Measurements from ENCODE around the gene DGLUCY.
A peak's percentile ranks its signal among the peaks of the same experiment; 100 is the strongest.
"Not testable (repeated sequence)": the region's sequence is repeated elsewhere in the genome, so short reads cannot be mapped to it uniquely, and the experiment has no call there.

The DGLUCY gene

DNA sequence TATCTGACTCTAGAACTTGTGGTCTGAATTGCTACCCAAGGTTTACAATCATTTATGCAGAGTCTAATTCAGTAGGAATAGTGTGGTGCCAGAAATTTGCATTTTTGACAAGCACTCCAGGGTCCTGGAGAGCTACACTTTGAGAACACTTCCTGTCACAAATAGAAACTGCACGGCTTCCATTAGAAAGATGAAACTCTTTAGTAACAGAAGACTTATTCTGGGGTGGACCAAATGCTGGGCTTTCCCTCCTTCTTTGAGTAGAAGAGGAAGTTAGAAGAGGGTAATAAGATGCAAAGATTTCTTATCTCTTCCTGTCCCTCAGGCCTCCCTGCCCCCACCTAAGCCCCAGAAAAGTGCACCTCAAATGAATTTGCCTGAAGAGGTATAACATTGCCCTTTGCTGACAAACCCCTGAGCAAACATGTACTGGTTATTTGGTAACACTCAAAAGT is 28.4 kb downstream of the DGLUCY start:
- DNase-seq, result no peak

GRCh38 chr14:91143862-91144261 is 30.0 kb downstream of the DGLUCY start:
- no peak for DNase-seq

DNA sequence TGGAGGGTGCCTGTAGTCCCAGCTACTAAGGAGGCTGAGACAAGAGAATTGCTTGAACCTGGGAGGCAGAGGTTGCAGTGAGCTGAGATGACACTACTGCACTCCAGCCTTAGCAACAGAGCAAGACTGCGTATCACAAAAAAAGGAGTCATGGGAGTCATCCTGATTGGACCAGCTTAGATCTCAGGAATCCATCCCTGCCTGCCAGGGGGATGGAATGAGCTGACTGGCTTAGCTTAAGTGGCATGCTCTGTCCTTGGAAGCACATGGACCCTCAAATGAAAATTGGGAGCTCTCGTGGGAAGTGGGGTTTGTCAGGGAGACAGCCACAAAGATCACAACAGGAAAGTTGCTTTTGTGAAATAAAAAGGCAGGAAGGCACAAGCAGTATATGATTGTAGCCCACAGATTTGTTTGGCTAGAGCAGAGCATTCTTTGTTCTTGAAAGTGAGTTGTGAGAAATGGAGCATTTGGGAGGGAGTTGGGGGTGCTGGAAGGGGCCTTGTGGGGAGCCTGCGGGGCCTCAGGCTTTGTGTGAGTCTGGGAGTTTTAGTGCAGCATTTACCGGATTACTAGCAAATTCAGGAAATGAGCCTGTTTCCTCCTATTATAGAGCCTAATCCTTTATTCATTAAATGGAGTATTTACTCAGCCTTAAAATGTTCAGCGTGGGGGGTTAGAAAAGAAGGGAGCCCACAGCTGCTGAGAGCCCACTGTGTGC is 30.7 kb downstream of the DGLUCY start:
- DNase-seq, result no peak

DNA sequence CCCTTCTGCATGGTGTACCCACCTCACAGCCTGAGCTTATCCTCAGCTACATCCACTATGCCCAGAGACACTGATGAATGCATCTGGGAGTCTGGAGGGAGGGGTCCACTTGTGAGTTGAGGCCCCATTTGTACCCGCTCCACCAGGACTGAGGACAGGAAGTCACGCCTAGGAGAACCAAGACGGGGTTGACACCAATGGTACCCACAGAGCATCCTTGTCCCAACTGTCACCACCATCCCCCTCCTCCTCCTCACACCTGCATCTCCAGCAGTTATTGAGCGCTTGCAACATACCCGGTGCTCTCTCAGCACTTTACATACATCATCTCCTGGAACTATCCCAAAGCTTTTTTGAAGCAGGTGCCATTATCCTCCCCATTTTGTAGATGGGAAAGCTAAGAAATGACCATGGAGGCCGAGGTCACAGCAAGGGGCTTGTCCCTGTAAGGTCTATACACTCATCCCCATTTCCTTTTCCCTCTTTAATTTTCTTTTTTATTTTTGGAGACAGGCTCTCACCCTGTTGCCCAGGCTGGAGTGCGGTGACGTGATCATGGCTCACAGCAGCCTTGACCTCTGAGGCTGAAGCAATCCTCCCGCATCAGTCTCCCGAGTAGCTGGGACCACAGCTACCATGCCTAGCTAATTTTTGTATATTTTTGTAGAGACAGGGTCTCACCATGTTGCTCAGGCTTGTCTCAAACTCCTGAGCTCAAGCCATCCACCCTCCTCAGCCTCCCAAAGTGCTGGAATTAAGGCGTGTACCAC is 31.7 kb downstream of the DGLUCY start:
- no peak for DNase-seq

GRCh38 chr14:91146661-91147060 is 32.8 kb downstream of the DGLUCY start:
- DNase-seq, result no peak

- no peak for DNase-seq
Observed at GRCh38 chr14:91149462-91149861, 35.6 kb downstream of the DGLUCY start.

DNA sequence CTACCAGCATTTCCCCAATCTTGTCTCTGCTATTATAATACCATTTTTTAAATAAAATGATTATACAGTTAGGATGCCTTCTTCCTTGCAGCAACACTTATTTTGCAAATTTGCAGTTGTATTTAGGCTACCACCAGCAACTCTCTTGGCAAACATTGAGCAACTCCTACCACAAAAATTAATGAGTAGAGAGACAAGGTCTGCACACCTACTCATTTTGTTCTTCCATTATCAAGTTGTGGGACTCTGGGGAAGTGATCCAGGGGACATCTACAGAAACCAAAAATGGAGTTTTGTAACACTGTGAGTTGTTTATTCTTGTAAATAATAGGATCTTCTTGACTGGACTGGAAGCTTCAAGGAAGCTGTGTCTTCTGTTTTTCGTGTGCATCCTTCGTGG is 38.6 kb downstream of the DGLUCY start:
- DNase-seq, result no peak

DNA sequence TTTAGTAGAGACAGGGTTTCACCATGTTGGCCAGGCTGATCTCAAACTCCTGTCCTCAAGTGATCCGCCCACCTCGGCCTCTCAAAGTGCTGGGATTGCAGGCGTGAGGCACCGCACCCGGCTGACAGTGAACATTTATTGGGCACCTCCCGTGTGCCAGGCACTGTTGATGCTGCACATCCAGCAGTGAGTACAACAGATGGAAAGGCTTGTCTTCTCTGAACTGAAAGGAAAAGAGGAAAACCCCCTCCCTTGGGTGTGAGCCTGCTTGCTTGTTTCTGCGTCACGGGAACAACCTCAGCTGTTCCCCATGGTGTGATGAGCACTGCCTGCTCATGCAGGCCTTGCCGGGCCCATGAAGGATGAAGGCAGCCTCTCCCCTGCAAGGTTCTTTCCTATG is 39.5 kb downstream of the DGLUCY start:
- DNase-seq, result no peak

DNA sequence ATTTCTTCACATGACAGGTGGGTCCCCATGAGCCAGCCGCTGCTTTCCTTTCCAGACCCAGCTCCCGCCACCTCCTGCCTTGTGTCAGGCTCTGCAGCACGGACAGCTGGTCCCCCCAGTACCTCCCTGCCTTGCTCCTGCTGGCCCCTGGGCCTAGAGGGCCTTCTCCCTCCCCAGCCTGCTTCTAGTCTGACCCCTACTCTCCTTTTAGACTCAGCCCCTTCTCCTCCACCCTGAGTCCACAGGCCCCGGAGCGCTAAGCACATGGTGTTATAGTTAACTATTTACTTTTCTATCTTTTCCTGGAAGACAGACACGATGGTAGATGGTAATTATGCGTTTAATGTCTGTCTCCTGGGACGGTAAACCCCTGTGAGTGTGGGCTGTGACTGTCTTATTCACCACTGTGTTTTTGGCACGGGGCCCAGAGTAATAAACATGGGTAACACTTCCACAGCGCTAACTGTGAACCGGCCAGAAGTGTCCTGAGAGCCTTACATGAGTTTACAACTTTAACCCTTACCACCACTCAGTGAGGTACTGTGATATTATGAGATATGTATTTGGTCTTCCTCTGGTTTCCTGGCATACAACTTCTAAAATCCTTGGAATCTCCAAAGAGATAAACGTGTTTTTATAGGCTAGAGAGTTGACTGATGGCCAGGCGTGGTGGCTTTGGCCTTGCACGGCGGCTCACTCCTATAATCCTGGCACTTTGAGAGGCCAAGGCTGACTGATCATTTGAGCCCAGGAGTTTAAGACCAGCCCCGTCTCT is 41.2 kb downstream of the DGLUCY start:
- DNase-seq, result no peak

- no peak for DNase-seq
Observed at GRCh38 chr14:91155626-91156089, 41.8 kb downstream of the DGLUCY start.

GRCh38 chr14:91156142-91156666 is 42.3 kb downstream of the DGLUCY start:
- not testable (repeated sequence) for DNase-seq

DNA sequence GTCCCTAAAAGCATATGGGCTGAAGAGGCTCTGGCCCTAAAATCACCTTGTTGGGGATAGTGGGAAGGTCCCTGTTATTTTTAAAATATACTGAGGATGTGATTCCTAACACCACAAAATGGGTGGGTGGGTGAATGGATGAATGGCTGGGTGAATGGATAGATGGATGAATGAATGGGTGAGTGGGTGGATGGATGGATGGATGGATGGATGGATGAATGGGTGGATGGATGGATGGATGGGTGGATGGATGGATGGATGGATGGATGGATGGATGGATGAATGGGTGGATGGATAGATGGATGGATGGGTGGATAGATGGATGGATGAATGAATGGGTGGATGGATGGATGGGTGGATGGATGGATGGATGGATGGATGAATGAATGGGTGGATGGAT is 43.0 kb downstream of the DGLUCY start:
- DNase-seq, result not testable (repeated sequence)

DNA sequence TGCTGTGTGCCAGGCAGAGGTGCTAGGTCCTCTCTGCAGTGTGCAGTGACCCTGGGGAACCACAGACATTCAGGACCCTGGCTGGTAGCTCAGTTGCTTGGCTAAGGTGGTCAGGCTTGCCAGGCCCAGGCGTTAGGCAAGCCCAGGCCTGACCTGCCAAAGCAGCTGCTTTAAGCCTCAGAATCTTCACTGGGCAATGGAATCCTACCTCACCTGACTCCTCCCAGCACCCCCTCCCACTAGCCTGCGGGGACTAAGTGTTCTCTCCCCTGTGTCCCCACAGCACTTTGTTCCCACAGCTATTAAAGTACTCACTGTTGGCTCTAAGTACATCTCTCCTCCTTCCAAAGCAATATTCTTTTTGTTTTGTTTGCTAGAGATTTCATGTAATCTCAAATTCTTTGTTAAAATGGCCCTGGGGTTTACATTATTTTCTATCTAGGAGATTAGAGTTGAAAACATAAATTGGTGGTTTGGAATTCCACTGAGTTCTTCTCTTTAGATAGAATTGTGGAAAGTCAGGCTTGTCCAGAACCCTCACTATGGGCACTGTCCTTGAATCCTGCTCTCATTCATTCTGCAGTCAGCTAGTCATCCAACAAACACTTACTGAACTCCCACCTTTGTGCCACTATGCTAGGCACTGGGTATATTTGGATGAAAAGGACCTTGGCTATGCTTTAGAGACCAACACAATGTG is 44.4 kb downstream of the DGLUCY start:
- no peak for DNase-seq

DNA sequence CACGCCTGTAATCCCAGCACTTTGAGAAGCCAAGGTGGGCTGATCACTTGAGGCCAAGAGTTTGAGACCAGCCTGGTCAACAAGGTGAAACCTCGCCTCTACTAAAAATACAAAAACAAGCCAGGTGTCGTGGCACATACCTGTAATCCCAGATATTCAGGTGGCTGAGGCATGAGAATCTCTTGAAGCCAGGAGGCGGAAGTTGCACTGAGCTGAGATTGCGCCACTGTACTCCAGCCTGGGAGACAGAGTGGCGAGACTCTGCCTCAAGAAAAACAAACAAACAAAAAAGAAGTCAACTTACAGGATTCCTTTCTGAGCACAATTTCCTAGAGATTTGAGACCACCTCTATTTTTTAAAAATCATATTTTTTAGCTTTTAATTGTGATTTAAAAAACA is 45.3 kb downstream of the DGLUCY start:
- DNase-seq, result no peak

DNA sequence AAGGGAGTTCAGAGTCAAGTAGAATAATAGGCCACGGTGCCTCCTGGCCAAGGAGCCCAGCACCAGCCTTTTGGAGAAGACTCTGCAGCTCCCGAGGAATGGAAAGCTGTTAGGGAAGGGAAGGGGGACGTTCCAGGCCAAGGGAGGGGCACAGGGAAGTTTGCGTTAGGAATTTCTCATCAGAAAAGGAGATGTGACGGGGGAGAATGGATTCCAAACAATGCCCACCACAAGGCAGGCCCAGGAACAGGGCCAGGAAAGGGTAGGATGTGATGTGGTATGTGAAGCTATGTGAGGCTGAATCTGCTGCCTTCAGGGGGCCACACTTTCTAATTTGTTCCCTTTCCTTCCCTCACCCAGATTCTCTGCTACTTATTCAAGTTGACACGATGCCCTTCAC is 46.0 kb downstream of the DGLUCY start:
- DNase-seq, result no peak

GRCh38 chr14:91163316-91163715 is 49.4 kb downstream of the DGLUCY start:
- DNase-seq, result no peak

- no peak for DNase-seq
Observed at GRCh38 chr14:91164676-91165075, 50.8 kb downstream of the DGLUCY start.

GRCh38 chr14:91167380-91167770 is 53.5 kb downstream of the DGLUCY start:
- no peak for DNase-seq

DNA sequence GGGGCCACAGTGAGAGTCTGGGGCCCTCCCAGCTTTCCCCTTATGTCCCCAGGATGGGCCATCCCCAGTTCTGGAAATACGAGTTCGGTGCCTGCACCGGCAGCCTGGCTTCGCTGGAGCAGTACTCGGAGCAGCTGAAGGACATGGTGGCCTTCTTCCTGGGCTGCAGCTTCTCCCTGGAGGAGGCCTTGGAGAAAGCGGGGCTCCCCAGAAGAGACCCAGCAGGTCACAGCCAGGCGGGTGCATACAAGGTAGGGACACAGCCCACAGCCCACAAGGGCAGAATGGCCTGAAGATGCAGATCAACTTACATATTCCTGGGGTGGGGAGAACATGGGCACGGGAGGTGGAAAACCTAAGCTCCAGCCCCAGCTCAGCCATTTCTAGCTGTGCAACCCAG is 56.1 kb downstream of the DGLUCY start:
- DNase-seq, result no peak

DNA sequence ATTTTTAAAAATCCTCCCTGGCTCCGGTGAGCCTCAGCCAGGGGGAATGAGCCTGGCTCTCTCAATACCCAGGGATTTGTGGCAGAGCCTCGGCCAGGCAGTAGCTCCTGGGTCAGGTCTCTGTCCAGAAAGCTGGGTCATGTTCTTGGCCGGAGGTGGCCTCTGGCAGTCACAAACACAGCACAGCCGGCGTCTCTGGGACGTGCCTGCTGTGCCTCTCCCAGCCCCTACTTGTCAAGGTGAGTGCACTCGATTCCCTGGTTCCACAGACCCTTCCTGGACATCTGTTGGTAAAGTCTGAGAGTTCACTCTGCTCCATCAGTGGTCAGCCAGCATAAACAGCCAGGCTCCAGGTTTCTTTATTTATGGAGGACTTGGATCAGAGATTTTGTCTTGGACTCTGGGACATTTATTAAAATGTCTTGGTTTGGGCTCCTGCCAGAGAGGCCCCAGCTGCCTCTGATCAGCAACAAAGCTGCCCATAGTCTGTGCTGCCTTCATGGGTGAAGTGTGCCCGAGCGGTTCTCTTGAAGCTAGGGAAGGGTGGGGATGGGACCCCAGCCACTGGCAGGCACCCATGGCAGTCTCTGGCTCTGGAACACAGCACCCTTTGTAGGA is 56.7 kb downstream of the DGLUCY start:
- DNase-seq, result no peak

DNA sequence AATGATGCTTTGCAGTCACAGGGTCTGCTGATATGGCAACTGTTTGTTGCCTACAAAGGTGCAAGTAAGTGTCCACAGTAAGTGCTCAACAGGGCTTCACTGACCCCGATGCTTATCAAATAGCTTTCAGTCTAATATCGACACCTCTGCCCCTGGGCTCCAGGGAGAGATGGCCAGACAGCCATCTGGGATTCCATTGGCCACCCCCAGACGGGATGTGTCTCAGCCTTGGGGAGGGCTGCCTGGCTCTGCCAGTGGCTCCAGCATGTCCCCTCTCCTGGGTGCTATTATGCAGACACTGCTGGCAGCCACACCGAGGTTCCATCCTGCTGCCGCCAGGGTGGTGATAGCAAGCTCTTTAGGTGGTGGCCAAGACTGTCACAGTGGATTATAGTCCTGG is 57.4 kb downstream of the DGLUCY start:
- no peak for DNase-seq

- DNase-seq, result peak; percentile 81
Observed at GRCh38 chr14:91173221-91173670, 59.4 kb downstream of the DGLUCY start.

All from stimulated activated CD4-positive, alpha-beta T cell treated with anti-CD3 and anti-CD28 coated beads, Interleukin-12 subunit alpha, Interleukin-12 subunit beta, amount 100 ng/mL, for 4 hours (primary cell).